ENCODE measurements around the gene FBRS. TPM values are rescaled to one million over a fixed set of nuclear protein-coding genes. Genes with fewer than 3 reads are reported as not detected.
A peak's percentile ranks its signal among the peaks of the same experiment; 100 is the strongest.

FBRS gene
- polyA plus RNA-seq, 2 of the 4 experiments (the other 2 are of a cell fraction) = 5.9 to 33.3 TPM

DNA sequence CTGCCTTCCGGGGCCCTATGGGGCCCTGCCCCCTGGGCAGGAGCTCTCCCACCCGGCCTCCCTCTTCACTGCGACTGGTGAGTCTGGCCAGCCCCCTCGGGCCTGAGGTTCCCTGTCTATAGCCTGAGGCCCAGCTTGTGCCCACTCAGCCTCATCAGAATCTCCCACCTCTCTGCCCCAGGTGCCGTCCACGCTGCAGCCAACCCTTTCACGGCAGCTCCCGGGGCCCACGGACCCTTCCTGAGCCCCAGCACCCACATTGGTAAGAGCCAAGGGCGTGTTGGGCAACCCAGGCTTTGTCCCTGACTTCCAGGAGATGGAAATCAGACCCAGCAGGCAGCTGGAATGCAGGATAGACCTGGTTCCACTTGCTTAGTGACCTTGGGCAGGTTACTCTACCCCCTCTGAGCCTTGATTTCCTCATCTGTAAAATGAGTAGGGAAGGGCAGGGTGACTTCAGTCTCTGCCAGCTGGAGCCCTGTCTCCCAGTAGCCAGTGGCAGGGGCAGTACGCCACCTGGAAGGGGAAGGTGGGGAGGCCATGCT is 9.2 kb downstream of the FBRS start:
- no peak for FAIRE-seq
- TF ChIP-seq JUN (IDR thresholded peaks at IDR 0.05) = no peak
- 90% methylated on average over 11 of the region's 11 CpGs for WGBS (ENCODE audit: missing lambda C conversion rate)
- Histone ChIP-seq H3K4me2 (no peak overlapping the region), H3K9me3 (no peaks in the 10 kb centered on the region), H3K4me1 (no peaks in the 10 kb centered on the region), H3K27ac (no peak overlapping the region), H3K4me3 (no peak overlapping the region)
- ChIA-PET CTCF (interaction anchor here (1.2 kb wide), 1 partner anchor 18 kb away, joined by 4 read pairs; no protein-coding TSS in a partner anchor), POLR2A (no interaction called here)
- ATAC-seq = no peak
- DNase-seq (ENCODE audit: low read depth in 1 of 2, low spot score in 1 of 2) = no peak

DNA sequence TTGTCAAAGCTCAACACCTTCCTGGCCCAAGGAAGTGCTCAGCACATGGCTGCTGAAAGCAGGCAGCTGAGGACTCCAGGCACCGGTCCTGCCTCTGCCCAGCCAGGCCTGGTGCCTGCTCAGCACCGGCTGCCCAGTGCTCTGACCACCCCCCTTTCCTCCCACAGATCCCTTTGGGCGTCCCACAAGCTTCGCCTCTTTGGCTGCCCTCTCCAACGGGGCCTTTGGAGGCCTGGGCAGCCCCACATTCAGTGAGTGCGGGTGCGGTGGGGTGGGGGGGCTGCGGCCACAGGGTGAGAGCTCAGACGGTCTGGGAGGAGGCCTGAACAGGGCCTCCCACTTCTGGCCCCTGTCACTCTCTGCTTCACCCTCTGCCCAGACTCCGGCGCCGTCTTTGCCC is 10.2 kb downstream of the FBRS start:
- Histone ChIP-seq H3K4me2 (no peak overlapping the region), H3K4me1 (no peaks in the 10 kb centered on the region), H3K27ac (no peak overlapping the region), H3K9me3 (no peaks in the 10 kb centered on the region), H3K4me3 (no peak overlapping the region)
- TF ChIP-seq TFCP2L1 (CRISPR knock-in tag; IDR thresholded peaks at IDR 0.05) (no peak), EHF (CRISPR knock-in tag; IDR thresholded peaks at IDR 0.05) (no peak), TP53 (CRISPR knock-in tag; IDR thresholded peaks at IDR 0.05) (no peak), NPAS2 (CRISPR knock-in tag; IDR thresholded peaks at IDR 0.05; ENCODE audit: borderline replicate concordance) (no peak), HEYL (CRISPR knock-in tag; IDR thresholded peaks at IDR 0.05) (no peak), MAFK (IDR thresholded peaks at IDR 0.05; ENCODE audit: partially characterized antibody) (no peak), ZFP36 (IDR thresholded peaks at IDR 0.05; ENCODE audit: borderline replicate concordance, partially characterized antibody) (no peak), PHF8 (IDR thresholded peaks at IDR 0.05; ENCODE audit: borderline replicate concordance, low read depth) (no peak), CBX8 (IDR thresholded peaks at IDR 0.05) (no peak), ZNF302 (CRISPR knock-in tag; IDR thresholded peaks at IDR 0.05) (no peak), MYC (IDR thresholded peaks at IDR 0.05; ENCODE audit: borderline replicate concordance, low read length) (no peak), POLR2A (IDR thresholded peaks at IDR 0.05; ENCODE audit: low read length) (no peak), POLR2AphosphoS2 (conservative IDR thresholded peaks at IDR 0.05; ENCODE audit: low read length) (no peak)
- TF ChIP-seq, protein P1, sequence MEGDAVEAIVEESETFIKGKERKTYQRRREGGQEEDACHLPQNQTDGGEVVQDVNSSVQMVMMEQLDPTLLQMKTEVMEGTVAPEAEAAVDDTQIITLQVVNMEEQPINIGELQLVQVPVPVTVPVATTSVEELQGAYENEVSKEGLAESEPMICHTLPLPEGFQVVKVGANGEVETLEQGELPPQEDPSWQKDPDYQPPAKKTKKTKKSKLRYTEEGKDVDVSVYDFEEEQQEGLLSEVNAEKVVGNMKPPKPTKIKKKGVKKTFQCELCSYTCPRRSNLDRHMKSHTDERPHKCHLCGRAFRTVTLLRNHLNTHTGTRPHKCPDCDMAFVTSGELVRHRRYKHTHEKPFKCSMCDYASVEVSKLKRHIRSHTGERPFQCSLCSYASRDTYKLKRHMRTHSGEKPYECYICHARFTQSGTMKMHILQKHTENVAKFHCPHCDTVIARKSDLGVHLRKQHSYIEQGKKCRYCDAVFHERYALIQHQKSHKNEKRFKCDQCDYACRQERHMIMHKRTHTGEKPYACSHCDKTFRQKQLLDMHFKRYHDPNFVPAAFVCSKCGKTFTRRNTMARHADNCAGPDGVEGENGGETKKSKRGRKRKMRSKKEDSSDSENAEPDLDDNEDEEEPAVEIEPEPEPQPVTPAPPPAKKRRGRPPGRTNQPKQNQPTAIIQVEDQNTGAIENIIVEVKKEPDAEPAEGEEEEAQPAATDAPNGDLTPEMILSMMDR (IDR thresholded peaks at IDR 0.05) = no peak
- TF ChIP-seq, protein P2, sequence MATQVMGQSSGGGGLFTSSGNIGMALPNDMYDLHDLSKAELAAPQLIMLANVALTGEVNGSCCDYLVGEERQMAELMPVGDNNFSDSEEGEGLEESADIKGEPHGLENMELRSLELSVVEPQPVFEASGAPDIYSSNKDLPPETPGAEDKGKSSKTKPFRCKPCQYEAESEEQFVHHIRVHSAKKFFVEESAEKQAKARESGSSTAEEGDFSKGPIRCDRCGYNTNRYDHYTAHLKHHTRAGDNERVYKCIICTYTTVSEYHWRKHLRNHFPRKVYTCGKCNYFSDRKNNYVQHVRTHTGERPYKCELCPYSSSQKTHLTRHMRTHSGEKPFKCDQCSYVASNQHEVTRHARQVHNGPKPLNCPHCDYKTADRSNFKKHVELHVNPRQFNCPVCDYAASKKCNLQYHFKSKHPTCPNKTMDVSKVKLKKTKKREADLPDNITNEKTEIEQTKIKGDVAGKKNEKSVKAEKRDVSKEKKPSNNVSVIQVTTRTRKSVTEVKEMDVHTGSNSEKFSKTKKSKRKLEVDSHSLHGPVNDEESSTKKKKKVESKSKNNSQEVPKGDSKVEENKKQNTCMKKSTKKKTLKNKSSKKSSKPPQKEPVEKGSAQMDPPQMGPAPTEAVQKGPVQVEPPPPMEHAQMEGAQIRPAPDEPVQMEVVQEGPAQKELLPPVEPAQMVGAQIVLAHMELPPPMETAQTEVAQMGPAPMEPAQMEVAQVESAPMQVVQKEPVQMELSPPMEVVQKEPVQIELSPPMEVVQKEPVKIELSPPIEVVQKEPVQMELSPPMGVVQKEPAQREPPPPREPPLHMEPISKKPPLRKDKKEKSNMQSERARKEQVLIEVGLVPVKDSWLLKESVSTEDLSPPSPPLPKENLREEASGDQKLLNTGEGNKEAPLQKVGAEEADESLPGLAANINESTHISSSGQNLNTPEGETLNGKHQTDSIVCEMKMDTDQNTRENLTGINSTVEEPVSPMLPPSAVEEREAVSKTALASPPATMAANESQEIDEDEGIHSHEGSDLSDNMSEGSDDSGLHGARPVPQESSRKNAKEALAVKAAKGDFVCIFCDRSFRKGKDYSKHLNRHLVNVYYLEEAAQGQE (IDR thresholded peaks at IDR 0.05) = no peak
- TF ChIP-seq, protein P3, sequence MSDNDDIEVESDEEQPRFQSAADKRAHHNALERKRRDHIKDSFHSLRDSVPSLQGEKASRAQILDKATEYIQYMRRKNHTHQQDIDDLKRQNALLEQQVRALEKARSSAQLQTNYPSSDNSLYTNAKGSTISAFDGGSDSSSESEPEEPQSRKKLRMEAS (IDR thresholded peaks at IDR 0.05) = no peak
- POLR2A ChIA-PET = no interaction called here
- peak in 1 of 2 experiments; percentile 16; a peak in 2 of 6 replicates for ATAC-seq
- no peak for DNase-seq (ENCODE audit: low read depth in 1 of 2, low spot score in 1 of 2)
- no peak for FAIRE-seq
- CTCF ChIA-PET = interaction anchor here (1.2 to 2.0 kb wide), 2 partner anchors 10 to 17 kb away, joined by 4 to 6 read pairs; partner anchors contain the start of gene FBRS
- 89% methylated on average over 8 of the region's 12 CpGs for WGBS (ENCODE audit: missing lambda C conversion rate)

Data from A549 (cell line).